ENCODE measurements around the gene NTF4. TPM values are rescaled to one million over a fixed set of nuclear protein-coding genes. Genes with fewer than 3 reads are reported as not detected.

The NTF4 gene
- total and polyA plus RNA-seq, 2 donors (not counting 1 experiment from before 2014, with no cell fraction given) = not detected

GRCh38 chr19:49109569-49110233, 45.1 kb upstream of the NTF4 start:
- H3K27me3 Mint-ChIP-seq = no peaks in the 10 kb centered on the region
- DNase-seq = no peak
- intact Hi-C loops (cut with micrococcal nuclease) = loop anchor here (5.0 to 10.0 kb wide), 4 partner anchors 38 to 565 kb away; partner anchors contain the start of genes DBP, GYS1, PRMT1 and RUVBL2

More at GRCh38 chr19:49109569-49110233, 45.1 kb upstream of the NTF4 start:
- H4K20me1 ChIP-seq (ENCODE audit: control insufficient read depth, insufficient read depth, low read length, poor library complexity, severe bottlenecking) = peaks cover 32% of the 10 kb centered on the region
- CTCF ChIA-PET = interaction anchor here (2.2 kb wide), 1 partner anchor 12 kb away, joined by 8 read pairs; no protein-coding TSS in a partner anchor
- 100% methylated on average over 6 of the region's 8 CpGs for WGBS (ENCODE audit: insufficient coverage)
- no peak overlapping the region for H3K4me3 ChIP-seq (ENCODE audit: control extremely low read depth in 1 of 5, extremely low read depth in 1 of 5, insufficient read depth in 1 of 5, low read depth in 2 of 5, low read length in 4 of 5)
- POLR2A ChIA-PET = no interaction called here
- H3K36me3 ChIP-seq (replicated peaks in 1 of 2; ENCODE audit: control extremely low read depth in 1 of 2, control insufficient read depth in 1 of 2, extremely low read depth in 1 of 2, insufficient read depth in 2 of 2, low read length in 1 of 2) = peaks cover 0 to 37% of the 10 kb centered on the region in 2 experiments
- no peaks in the 10 kb centered on the region for H3K9me3 ChIP-seq (ENCODE audit: control extremely low read depth in 1 of 3, control insufficient read depth in 2 of 3, insufficient read depth in 1 of 3, low read length in 2 of 3)
- H3K27ac ChIP-seq (ENCODE audit: low read length in 2 of 2) = no peak overlapping the region
- no peak overlapping the region for H3K4me3 Mint-ChIP-seq
- H3K4me2 ChIP-seq (replicated peaks; ENCODE audit: low read depth, low read length, poor library complexity, severe bottlenecking) = no peak overlapping the region
- H3K4me1 ChIP-seq (ENCODE audit: control insufficient read depth in 2 of 2, insufficient read depth in 2 of 2, low read length in 2 of 2) = peaks cover 5 to 11% of the 10 kb centered on the region in 2 donors
- no peak for TF ChIP-seq EZH2 (IDR thresholded peaks at IDR 0.05; ENCODE audit: borderline replicate concordance, insufficient read depth, low read depth, low read length, poor library complexity, severe bottlenecking)
- no peak for TF ChIP-seq CTCF (IDR thresholded peaks at IDR 0.05)
- H3K9me3 Mint-ChIP-seq (ENCODE audit: insufficient read depth) = no peaks in the 10 kb centered on the region
- H3K9ac ChIP-seq (ENCODE audit: low read length) = no peak overlapping the region
- ATAC-seq (ENCODE audit: low read depth) = no peak
- H3K27ac Mint-ChIP-seq = no peak overlapping the region
- no peak overlapping the region for H2AFZ ChIP-seq (ENCODE audit: insufficient read depth, low read depth, low read length, poor library complexity, severe bottlenecking)
- H3K79me2 ChIP-seq (ENCODE audit: control insufficient read depth, insufficient read depth, low read length) = no peaks in the 10 kb centered on the region
- no peaks in the 10 kb centered on the region for H3K27me3 ChIP-seq (replicated peaks in 1 of 4; ENCODE audit: control extremely low read depth in 1 of 4, control insufficient read depth in 3 of 4, insufficient read depth in 4 of 4, low read length in 3 of 4)
- H3K4me1 Mint-ChIP-seq = peaks cover 17% of the 10 kb centered on the region

Data from B cell (primary cell).